A549 treated with dexamethasone at 1 μM for 4 hours (cell line): ENCODE results near the gene MOGAT2. TPM values are rescaled to one million over a fixed set of nuclear protein-coding genes. Genes with fewer than 3 reads are reported as not detected.

Experiments used
- total RNA-seq: library from RNA; stranded (reverse); fragments of 200-300 nt; extraction: Qiagen RNA extraction; gene quantifications from 5 replicates; pipeline ENCODE4 v1.2.3, GENCODE V29; 2022

MOGAT2 gene
- total RNA-seq: 0.05 to 0.09 TPM in 2 of 5 replicates, not detected in the others

GRCh38 chr11:75717608-75718418, at the start of gene MOGAT2:
Gene MOGAT2 (plus strand): TSS chr11:75717838. CDS start chr11:75717889, 51 bp downstream.

GRCh38 chr11:75668451-75669297, 49.0 kb upstream of the MOGAT2 start, which contains the start of gene MAP6:
Gene MAP6 (minus strand): TSS chr11:75669038. CDS start chr11:75668369, 669 bp downstream.

GRCh38 chr11:75768112-75768908, 50.7 kb downstream of the MOGAT2 start, which contains the start of gene DGAT2:
Gene DGAT2 (plus strand): TSS chr11:75768778. CDS start chr11:75768992, 214 bp downstream.

Other genes starting within 250 kb of the MOGAT2 start
- gene GDPD5, start 191.9 kb upstream of the MOGAT2 start, total RNA-seq: 7.0 to 14.7 TPM (median 12.1 TPM) in 5 replicates
- 63.3 to 93.2 TPM (median 84.5 TPM) in 5 replicates for gene SERPINH1, start 155.6 kb upstream of the MOGAT2 start, total RNA-seq
- gene MAP6, start 48.8 kb upstream of the MOGAT2 start, total RNA-seq: 1.4 to 2.3 TPM (median 1.7 TPM) in 5 replicates
- gene DGAT2, start 50.9 kb downstream of the MOGAT2 start, total RNA-seq: 1.2 to 1.9 TPM (median 1.5 TPM) in 5 replicates
- 9.9 to 12.1 TPM (median 11.0 TPM) in 5 replicates for gene UVRAG, start 97.4 kb downstream of the MOGAT2 start, total RNA-seq